WTC11 (cell line): ENCODE data around the gene DPP10.

Experiments used
- CTCF ChIP-seq: fragments of 200-600 bp; IDR thresholded peaks from 2 replicates; pipeline ENCODE4 v1.8.0; 2022; ENCODE audit warnings: antibody characterized with exemption
- KAT7 ChIP-seq: sonication (generic); formaldehyde crosslinking; IDR thresholded peaks from 2 replicates; pipeline ENCODE4 v1.8.1; 2023; ENCODE audit warnings: missing genetic modification reagents, mild to moderate bottlenecking, borderline replicate concordance
- USF2 ChIP-seq: sonication (generic); formaldehyde crosslinking; IDR thresholded peaks from 2 replicates; pipeline ENCODE4 v1.8.1; 2023; ENCODE audit warnings: mild to moderate bottlenecking, missing genetic modification reagents, moderate library complexity
- TF ChIP-seq, protein P1 (sequence below): sonication (generic); formaldehyde crosslinking; IDR thresholded peaks from 2 replicates; pipeline ENCODE4 v1.8.0; 2023; ENCODE audit warnings: missing genetic modification reagents, mild to moderate bottlenecking, borderline replicate concordance

DNA sequence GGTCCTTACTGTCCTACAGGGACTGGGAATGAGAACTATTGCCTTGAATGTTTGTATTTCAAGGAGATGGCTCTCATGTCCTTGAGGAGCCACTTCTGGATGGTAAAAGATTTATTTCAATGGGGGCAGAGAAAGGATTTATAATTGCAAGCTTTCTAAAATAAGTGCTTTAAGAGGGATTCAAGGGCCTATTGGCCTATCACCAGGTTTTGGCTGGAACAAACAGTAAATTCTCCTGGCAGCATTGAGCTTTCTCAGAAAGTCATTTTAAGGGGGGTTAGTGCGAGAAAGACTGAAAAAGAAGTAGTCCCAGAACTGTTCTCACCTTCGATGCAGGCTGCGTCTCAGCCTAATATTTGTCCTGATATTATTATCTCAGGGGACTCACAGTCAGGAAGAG, 29.8 kb downstream of the DPP10 start:
- TF ChIP-seq, protein P1, sequence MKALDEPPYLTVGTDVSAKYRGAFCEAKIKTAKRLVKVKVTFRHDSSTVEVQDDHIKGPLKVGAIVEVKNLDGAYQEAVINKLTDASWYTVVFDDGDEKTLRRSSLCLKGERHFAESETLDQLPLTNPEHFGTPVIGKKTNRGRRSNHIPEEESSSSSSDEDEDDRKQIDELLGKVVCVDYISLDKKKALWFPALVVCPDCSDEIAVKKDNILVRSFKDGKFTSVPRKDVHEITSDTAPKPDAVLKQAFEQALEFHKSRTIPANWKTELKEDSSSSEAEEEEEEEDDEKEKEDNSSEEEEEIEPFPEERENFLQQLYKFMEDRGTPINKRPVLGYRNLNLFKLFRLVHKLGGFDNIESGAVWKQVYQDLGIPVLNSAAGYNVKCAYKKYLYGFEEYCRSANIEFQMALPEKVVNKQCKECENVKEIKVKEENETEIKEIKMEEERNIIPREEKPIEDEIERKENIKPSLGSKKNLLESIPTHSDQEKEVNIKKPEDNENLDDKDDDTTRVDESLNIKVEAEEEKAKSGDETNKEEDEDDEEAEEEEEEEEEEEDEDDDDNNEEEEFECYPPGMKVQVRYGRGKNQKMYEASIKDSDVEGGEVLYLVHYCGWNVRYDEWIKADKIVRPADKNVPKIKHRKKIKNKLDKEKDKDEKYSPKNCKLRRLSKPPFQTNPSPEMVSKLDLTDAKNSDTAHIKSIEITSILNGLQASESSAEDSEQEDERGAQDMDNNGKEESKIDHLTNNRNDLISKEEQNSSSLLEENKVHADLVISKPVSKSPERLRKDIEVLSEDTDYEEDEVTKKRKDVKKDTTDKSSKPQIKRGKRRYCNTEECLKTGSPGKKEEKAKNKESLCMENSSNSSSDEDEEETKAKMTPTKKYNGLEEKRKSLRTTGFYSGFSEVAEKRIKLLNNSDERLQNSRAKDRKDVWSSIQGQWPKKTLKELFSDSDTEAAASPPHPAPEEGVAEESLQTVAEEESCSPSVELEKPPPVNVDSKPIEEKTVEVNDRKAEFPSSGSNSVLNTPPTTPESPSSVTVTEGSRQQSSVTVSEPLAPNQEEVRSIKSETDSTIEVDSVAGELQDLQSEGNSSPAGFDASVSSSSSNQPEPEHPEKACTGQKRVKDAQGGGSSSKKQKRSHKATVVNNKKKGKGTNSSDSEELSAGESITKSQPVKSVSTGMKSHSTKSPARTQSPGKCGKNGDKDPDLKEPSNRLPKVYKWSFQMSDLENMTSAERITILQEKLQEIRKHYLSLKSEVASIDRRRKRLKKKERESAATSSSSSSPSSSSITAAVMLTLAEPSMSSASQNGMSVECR: no peak
- TF ChIP-seq CTCF (no peak), USF2 (no peak), KAT7 (CRISPR knock-in tag) (no peak)
